ENCODE measurements around the gene APLP2. TPM values are rescaled to one million over a fixed set of nuclear protein-coding genes. Genes with fewer than 3 reads are reported as not detected.

Gene APLP2
- total RNA-seq, 1 experiment from 2014 or later: 345 TPM

- no peak for ATAC-seq
- Mint-ChIP-seq H3K4me3 (no peak overlapping the region), H3K27me3 (ENCODE audit: low read depth) (peaks cover 62% of the 10 kb centered on the region), H3K36me3 (no peaks in the 10 kb centered on the region), H3K27ac (no peak overlapping the region), H3K9me3 (no peaks in the 10 kb centered on the region), H3K4me1 (peaks cover 33% of the 10 kb centered on the region)
- ChIA-PET CTCF (interaction anchor here (0.7 to 1.2 kb wide), 4 partner anchors 12 to 49 kb away, joined by 3 to 5 read pairs (median 3); no protein-coding TSS in a partner anchor), POLR2A (interaction anchor here (0.5 kb wide), 1 partner anchor 177 kb away, joined by 4 read pairs; no protein-coding TSS in a partner anchor)
- TF ChIP-seq ZNF121 (CRISPR knock-in tag; IDR thresholded peaks at IDR 0.05): peak; percentile 49; the same call in 1 of the 2 replicates
- 0 out of 2 replicates have a peak, but pooled peaks have one; percentile 12 for TF ChIP-seq GABPB1 (CRISPR knock-in tag; IDR thresholded peaks at IDR 0.05)
- no peak for TF ChIP-seq TCF7 (CRISPR knock-in tag; IDR thresholded peaks at IDR 0.05; ENCODE audit: low read depth)
- TF ChIP-seq ARID4B (CRISPR knock-in tag; IDR thresholded peaks at IDR 0.05; ENCODE audit: borderline replicate concordance): no peak
- no peak for DNase-seq (ENCODE audit: low spot score)
These were observed 93.9 kb downstream of the APLP2 start for GRCh38 chr11:130163346-130164220.

- DNase-seq (ENCODE audit: low spot score): no peak
- ChIA-PET CTCF (interaction anchor here (0.8 to 1.2 kb wide), 3 partner anchors 13 to 48 kb away, joined by 3 to 5 read pairs (median 3); no protein-coding TSS in a partner anchor), POLR2A (interaction anchor here (0.5 kb wide), 1 partner anchor 177 kb away, joined by 4 read pairs; no protein-coding TSS in a partner anchor)
- Mint-ChIP-seq H3K4me3 (no peak overlapping the region), H3K9me3 (no peaks in the 10 kb centered on the region), H3K36me3 (no peaks in the 10 kb centered on the region), H3K27me3 (ENCODE audit: low read depth) (peaks cover 62% of the 10 kb centered on the region), H3K27ac (no peak overlapping the region), H3K4me1 (peaks cover 27% of the 10 kb centered on the region)
- ATAC-seq: no peak
- TF ChIP-seq ZSCAN18 (CRISPR knock-in tag; IDR thresholded peaks at IDR 0.05): no peak
- TF ChIP-seq TEAD4 (CRISPR knock-in tag; IDR thresholded peaks at IDR 0.05): no peak
- TF ChIP-seq ZNF512 (CRISPR knock-in tag; IDR thresholded peaks at IDR 0.05; ENCODE audit: borderline replicate concordance): no peak
- no peak for TF ChIP-seq SMAD4 (CRISPR knock-in tag; IDR thresholded peaks at IDR 0.05)
- no peak for TF ChIP-seq NFE2L1 (CRISPR knock-in tag; IDR thresholded peaks at IDR 0.05)
- no peak for TF ChIP-seq GABPB1 (CRISPR knock-in tag; IDR thresholded peaks at IDR 0.05)
- no peak for TF ChIP-seq ARID4B (CRISPR knock-in tag; IDR thresholded peaks at IDR 0.05; ENCODE audit: borderline replicate concordance)
- TF ChIP-seq NR1H2 (CRISPR knock-in tag; IDR thresholded peaks at IDR 0.05): no peak
- no peak for TF ChIP-seq CREM (CRISPR knock-in tag; IDR thresholded peaks at IDR 0.05)
- no peak for TF ChIP-seq MAX (CRISPR knock-in tag; IDR thresholded peaks at IDR 0.05)
- TF ChIP-seq ZNF263 (CRISPR knock-in tag; IDR thresholded peaks at IDR 0.05; ENCODE audit: low read depth): no peak
- no peak for TF ChIP-seq KAT7 (CRISPR knock-in tag; IDR thresholded peaks at IDR 0.05; ENCODE audit: borderline replicate concordance)
- no peak for TF ChIP-seq PRRX2 (CRISPR knock-in tag; IDR thresholded peaks at IDR 0.05)
- TF ChIP-seq ERG (CRISPR knock-in tag; IDR thresholded peaks at IDR 0.05): no peak
- no peak for TF ChIP-seq NFYB (CRISPR knock-in tag; conservative IDR thresholded peaks at IDR 0.05; ENCODE audit: low read depth)
- no peak for TF ChIP-seq MXD4 (CRISPR knock-in tag; IDR thresholded peaks at IDR 0.05; ENCODE audit: borderline replicate concordance)
- no peak for TF ChIP-seq NFATC4 (CRISPR knock-in tag; IDR thresholded peaks at IDR 0.05)
- no peak for TF ChIP-seq OVOL2 (CRISPR knock-in tag; IDR thresholded peaks at IDR 0.05; ENCODE audit: borderline replicate concordance)
These were observed 94.5 kb downstream of the APLP2 start for GRCh38 chr11:130164221-130164570.

Data from WTC11 (cell line).